ENCODE data around the gene WDR88. TPM values are rescaled to one million over a fixed set of nuclear protein-coding genes. Genes with fewer than 3 reads are reported as not detected.

WDR88 gene
- total and polyA plus RNA-seq, 2 experiments from 2014 or later = not detected

- Histone ChIP-seq H2AFZ (no peak overlapping the region), H4K20me1 (replicated peaks; ENCODE audit: insufficient read depth) (0 out of 2 replicates have a peak, but pooled peaks cover 2% of the 10 kb centered on the region), H3K27ac (ENCODE audit: low read depth) (no peak overlapping the region), H3K4me2 (no peak overlapping the region), H3K4me3 (no peak overlapping the region), H3K79me2 (replicated peaks; ENCODE audit: insufficient read depth) (no peaks in the 10 kb centered on the region), H3K9me2 (ENCODE audit: insufficient read depth) (no peaks in the 10 kb centered on the region), H3K36me3 (ENCODE audit: insufficient read depth) (peaks cover 21% of the 10 kb centered on the region), H3K27me3 (ENCODE audit: insufficient read depth) (no peaks in the 10 kb centered on the region), H3F3A (replicated peaks; ENCODE audit: low read depth) (no peaks in the 10 kb centered on the region), H3K4me1 (ENCODE audit: insufficient read depth) (no peaks in the 10 kb centered on the region)
- H3K4me1 Mint-ChIP-seq = no peaks in the 10 kb centered on the region
- no peaks in the 10 kb centered on the region for H3K9me3 Mint-ChIP-seq
- no peak for DNase-seq (ENCODE audit: low spot score)
- no peak overlapping the region for H3K4me3 Mint-ChIP-seq
- H3K27ac Mint-ChIP-seq = no peak overlapping the region
- TF ChIP-seq POLR2AphosphoS5 (IDR thresholded peaks at IDR 0.05; ENCODE audit: low read depth) = no peak
- no peak for TF ChIP-seq EZH2phosphoT487 (IDR thresholded peaks at IDR 0.05; ENCODE audit: unreplicated experiment)
- no peak for TF ChIP-seq CREB1 (CRISPR knock-in tag; IDR thresholded peaks at IDR 0.05; ENCODE audit: low read depth)
- TF ChIP-seq STAT1 (IDR thresholded peaks at IDR 0.05; ENCODE audit: unreplicated experiment) = no peak
- no peak for TF ChIP-seq ZNF331 (CRISPR knock-in tag; IDR thresholded peaks at IDR 0.05; ENCODE audit: low read depth)
- TF ChIP-seq CTCF (conservative IDR thresholded peaks at IDR 0.05; ENCODE audit: low read depth in 2 of 2) = no peak
- ATAC-seq = no peak
- peaks cover 59% of the 10 kb centered on the region for H3K36me3 Mint-ChIP-seq (ENCODE audit: low read depth)
- H3K27me3 Mint-ChIP-seq (ENCODE audit: insufficient read depth, low read depth, poor library complexity) = peaks cover 3% of the 10 kb centered on the region
Measured at GRCh38 chr19:33111587-33111986, 20.3 kb upstream of the WDR88 start.

- Histone ChIP-seq H4K20me1 (replicated peaks; ENCODE audit: insufficient read depth) (0 out of 2 replicates have a peak, but pooled peaks cover 2% of the 10 kb centered on the region), H3F3A (replicated peaks; ENCODE audit: low read depth) (0 out of 2 replicates have a peak, but pooled peaks cover 2% of the 10 kb centered on the region), H3K79me2 (replicated peaks; ENCODE audit: insufficient read depth) (no peaks in the 10 kb centered on the region), H3K4me3 (no peak overlapping the region), H3K4me2 (no peak overlapping the region), H3K27me3 (ENCODE audit: insufficient read depth) (no peaks in the 10 kb centered on the region), H3K4me1 (ENCODE audit: insufficient read depth) (no peaks in the 10 kb centered on the region), H3K9me2 (ENCODE audit: insufficient read depth) (no peaks in the 10 kb centered on the region), H3K27ac (ENCODE audit: low read depth) (no peak overlapping the region), H3K36me3 (ENCODE audit: insufficient read depth) (peaks cover 21% of the 10 kb centered on the region), H2AFZ (no peak overlapping the region)
- H3K9me3 Mint-ChIP-seq = no peaks in the 10 kb centered on the region
- peaks cover 3% of the 10 kb centered on the region for H3K27me3 Mint-ChIP-seq (ENCODE audit: insufficient read depth, low read depth, poor library complexity)
- no peaks in the 10 kb centered on the region for H3K4me1 Mint-ChIP-seq
- no peak overlapping the region for H3K4me3 Mint-ChIP-seq
- no peak for ATAC-seq
- no peak overlapping the region for H3K27ac Mint-ChIP-seq
- peaks cover 68% of the 10 kb centered on the region for H3K36me3 Mint-ChIP-seq (ENCODE audit: low read depth)
- no peak for DNase-seq (ENCODE audit: low spot score)
- no peak for TF ChIP-seq CTCF (conservative IDR thresholded peaks at IDR 0.05; ENCODE audit: low read depth in 2 of 2)
- TF ChIP-seq EZH2phosphoT487 (IDR thresholded peaks at IDR 0.05; ENCODE audit: unreplicated experiment) = no peak
- TF ChIP-seq POLR2AphosphoS5 (IDR thresholded peaks at IDR 0.05; ENCODE audit: low read depth) = no peak
- TF ChIP-seq ZNF462 (CRISPR knock-in tag; IDR thresholded peaks at IDR 0.05) = no peak
- no peak for TF ChIP-seq JUNB (IDR thresholded peaks at IDR 0.05; ENCODE audit: unreplicated experiment)
- no peak for TF ChIP-seq CREB1 (CRISPR knock-in tag; IDR thresholded peaks at IDR 0.05; ENCODE audit: low read depth)
- no peak for TF ChIP-seq ZNF331 (CRISPR knock-in tag; IDR thresholded peaks at IDR 0.05; ENCODE audit: low read depth)
- no peak for TF ChIP-seq NANOG (IDR thresholded peaks at IDR 0.05; ENCODE audit: borderline replicate concordance)
- no peak for TF ChIP-seq STAT1 (IDR thresholded peaks at IDR 0.05; ENCODE audit: unreplicated experiment)
- no peak for TF ChIP-seq ZNF114 (CRISPR knock-in tag; IDR thresholded peaks at IDR 0.05)
Measured at GRCh38 chr19:33114312-33114711, 17.6 kb upstream of the WDR88 start.
